ENCODE data around the gene SPAG9. TPM values are rescaled to one million over a fixed set of nuclear protein-coding genes. Genes with fewer than 3 reads are reported as not detected.

The SPAG9 gene
- polyA plus RNA-seq, 1 donor from 2014 or later: 201 TPM

DNA sequence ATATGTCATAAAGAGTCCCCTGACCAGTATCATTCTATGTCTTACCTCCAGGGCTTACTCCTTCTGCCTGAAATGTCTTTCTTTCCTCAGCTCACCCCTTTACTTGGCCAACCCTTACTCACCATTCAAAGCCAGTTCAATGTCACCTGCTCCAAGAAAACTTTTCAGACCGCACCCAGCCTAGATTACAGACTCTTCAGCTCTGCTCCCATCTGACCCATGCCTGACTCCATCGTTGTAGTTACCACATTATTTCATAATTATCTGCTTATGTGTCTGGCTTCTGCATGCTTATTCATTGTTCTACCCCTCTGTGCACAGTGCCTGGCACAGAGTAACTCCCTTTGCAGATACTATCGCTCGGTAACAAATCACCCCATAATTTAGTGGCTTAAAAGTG is 192.0 kb downstream of the SPAG9 start:
- H3K9me2 ChIP-seq (ENCODE audit: insufficient read depth, low read length): no peaks in the 10 kb centered on the region
- no peak overlapping the region for H3K27ac ChIP-seq (ENCODE audit: low read length)
- TF ChIP-seq, protein P1, sequence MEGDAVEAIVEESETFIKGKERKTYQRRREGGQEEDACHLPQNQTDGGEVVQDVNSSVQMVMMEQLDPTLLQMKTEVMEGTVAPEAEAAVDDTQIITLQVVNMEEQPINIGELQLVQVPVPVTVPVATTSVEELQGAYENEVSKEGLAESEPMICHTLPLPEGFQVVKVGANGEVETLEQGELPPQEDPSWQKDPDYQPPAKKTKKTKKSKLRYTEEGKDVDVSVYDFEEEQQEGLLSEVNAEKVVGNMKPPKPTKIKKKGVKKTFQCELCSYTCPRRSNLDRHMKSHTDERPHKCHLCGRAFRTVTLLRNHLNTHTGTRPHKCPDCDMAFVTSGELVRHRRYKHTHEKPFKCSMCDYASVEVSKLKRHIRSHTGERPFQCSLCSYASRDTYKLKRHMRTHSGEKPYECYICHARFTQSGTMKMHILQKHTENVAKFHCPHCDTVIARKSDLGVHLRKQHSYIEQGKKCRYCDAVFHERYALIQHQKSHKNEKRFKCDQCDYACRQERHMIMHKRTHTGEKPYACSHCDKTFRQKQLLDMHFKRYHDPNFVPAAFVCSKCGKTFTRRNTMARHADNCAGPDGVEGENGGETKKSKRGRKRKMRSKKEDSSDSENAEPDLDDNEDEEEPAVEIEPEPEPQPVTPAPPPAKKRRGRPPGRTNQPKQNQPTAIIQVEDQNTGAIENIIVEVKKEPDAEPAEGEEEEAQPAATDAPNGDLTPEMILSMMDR (IDR thresholded peaks at IDR 0.05; ENCODE audit: poor library complexity, severe bottlenecking): no peak
- TF ChIP-seq SMC3 (conservative IDR thresholded peaks at IDR 0.05; ENCODE audit: poor library complexity) (no peak), EP300 (conservative IDR thresholded peaks at IDR 0.05; ENCODE audit: poor library complexity, severe bottlenecking) (no peak), POLR2AphosphoS5 (IDR thresholded peaks at IDR 0.05) (no peak), EZH2 (IDR thresholded peaks at IDR 0.05; ENCODE audit: borderline replicate concordance, insufficient read depth, low read length, poor library complexity, severe bottlenecking) (no peak), RAD21 (conservative IDR thresholded peaks at IDR 0.05) (no peak)
- no peaks in the 10 kb centered on the region for H3K79me2 ChIP-seq (replicated peaks; ENCODE audit: insufficient read depth, low read length)
- no peak overlapping the region for H3K4me3 ChIP-seq (ENCODE audit: low read length)
- no peak overlapping the region for H3K9ac ChIP-seq (ENCODE audit: low read length)
- no peaks in the 10 kb centered on the region for H4K20me1 ChIP-seq (ENCODE audit: insufficient read depth)
- no peaks in the 10 kb centered on the region for H3K27me3 ChIP-seq (ENCODE audit: insufficient read depth, low read depth, low read length)
- H3K36me3 ChIP-seq (ENCODE audit: insufficient read depth, low read length): no peaks in the 10 kb centered on the region
- no peaks in the 10 kb centered on the region for H3K9me3 ChIP-seq (ENCODE audit: low read length)
- no peak overlapping the region for H2AFZ ChIP-seq (ENCODE audit: low read depth, low read length)
- H3F3A ChIP-seq (ENCODE audit: insufficient read depth, low read length, poor library complexity, severe bottlenecking): no peaks in the 10 kb centered on the region
- no peak overlapping the region for H3K4me2 ChIP-seq (ENCODE audit: low read length)

DNA sequence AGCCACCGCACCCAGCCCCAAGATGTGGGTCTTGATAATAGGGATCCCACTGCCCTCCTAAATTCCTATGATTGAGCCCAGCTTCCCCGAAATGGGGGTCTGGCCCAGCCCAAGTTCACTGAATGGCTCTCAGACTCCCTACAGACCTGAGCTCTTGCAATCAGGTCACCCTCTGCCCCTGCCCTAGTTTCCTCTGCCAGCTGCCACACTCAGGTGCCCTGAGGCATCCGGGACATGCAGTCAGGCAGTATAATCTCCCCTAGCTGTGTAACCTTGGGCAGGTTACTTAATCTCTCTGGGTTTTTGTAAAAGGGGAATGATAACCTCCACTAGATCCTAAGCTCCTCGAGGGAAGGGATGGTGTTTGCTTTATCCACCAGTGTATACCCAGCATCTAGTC is 193.4 kb downstream of the SPAG9 start:
- H3K9me2 ChIP-seq (ENCODE audit: insufficient read depth, low read length): no peaks in the 10 kb centered on the region
- no peaks in the 10 kb centered on the region for H3K36me3 ChIP-seq (ENCODE audit: insufficient read depth, low read length)
- H3K4me2 ChIP-seq (ENCODE audit: low read length): no peak overlapping the region
- no peak overlapping the region for H2AFZ ChIP-seq (ENCODE audit: low read depth, low read length)
- no peak overlapping the region for H3K4me3 ChIP-seq (ENCODE audit: low read length)
- H3K9ac ChIP-seq (ENCODE audit: low read length): no peak overlapping the region
- H3F3A ChIP-seq (ENCODE audit: insufficient read depth, low read length, poor library complexity, severe bottlenecking): no peaks in the 10 kb centered on the region
- no peaks in the 10 kb centered on the region for H3K79me2 ChIP-seq (replicated peaks; ENCODE audit: insufficient read depth, low read length)
- no peaks in the 10 kb centered on the region for H3K9me3 ChIP-seq (ENCODE audit: low read length)
- TF ChIP-seq RAD21 (conservative IDR thresholded peaks at IDR 0.05): no peak
- no peak for TF ChIP-seq SMC3 (conservative IDR thresholded peaks at IDR 0.05; ENCODE audit: poor library complexity)
- TF ChIP-seq, protein P1 (IDR thresholded peaks at IDR 0.05; ENCODE audit: poor library complexity, severe bottlenecking): no peak
- H4K20me1 ChIP-seq (ENCODE audit: insufficient read depth): no peaks in the 10 kb centered on the region
- no peaks in the 10 kb centered on the region for H3K27me3 ChIP-seq (ENCODE audit: insufficient read depth, low read depth, low read length)
- H3K27ac ChIP-seq (ENCODE audit: low read length): no peak overlapping the region

DNA sequence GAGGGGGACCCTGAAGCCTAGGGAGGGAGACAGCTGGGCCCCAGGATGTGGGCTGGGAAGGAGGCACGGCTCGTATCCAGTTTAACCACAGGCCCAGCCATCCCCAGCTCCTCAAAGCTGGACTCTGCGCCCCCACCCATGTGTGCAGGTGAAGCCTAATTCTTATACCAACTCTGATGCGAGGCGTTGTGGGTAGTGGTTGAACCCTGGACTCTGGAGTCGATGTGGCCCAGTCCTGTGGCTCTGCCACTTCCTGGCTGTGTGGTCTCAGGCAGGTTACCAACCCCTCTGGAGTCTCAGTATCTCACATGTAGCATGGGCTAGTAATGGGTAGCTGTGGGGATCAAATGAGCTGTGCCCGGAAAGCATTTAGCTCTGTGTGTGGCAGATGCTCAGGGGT is 194.1 kb downstream of the SPAG9 start:
- Histone ChIP-seq H3K4me3 (ENCODE audit: low read length) (no peak overlapping the region), H4K20me1 (ENCODE audit: insufficient read depth) (no peaks in the 10 kb centered on the region), H2AFZ (ENCODE audit: low read depth, low read length) (no peak overlapping the region), H3K79me2 (replicated peaks; ENCODE audit: insufficient read depth, low read length) (no peaks in the 10 kb centered on the region), H3F3A (ENCODE audit: insufficient read depth, low read length, poor library complexity, severe bottlenecking) (no peaks in the 10 kb centered on the region), H3K4me2 (ENCODE audit: low read length) (no peak overlapping the region), H3K27me3 (ENCODE audit: insufficient read depth, low read depth, low read length) (no peaks in the 10 kb centered on the region), H3K9me2 (ENCODE audit: insufficient read depth, low read length) (no peaks in the 10 kb centered on the region), H3K9me3 (ENCODE audit: low read length) (no peaks in the 10 kb centered on the region), H3K36me3 (ENCODE audit: insufficient read depth, low read length) (no peaks in the 10 kb centered on the region), H3K27ac (ENCODE audit: low read length) (no peak overlapping the region), H3K9ac (ENCODE audit: low read length) (no peak overlapping the region)
- no peak for TF ChIP-seq EZH2 (IDR thresholded peaks at IDR 0.05; ENCODE audit: borderline replicate concordance, insufficient read depth, low read length, poor library complexity, severe bottlenecking)
- TF ChIP-seq MXI1 (conservative IDR thresholded peaks at IDR 0.05; ENCODE audit: poor library complexity, severe bottlenecking): no peak
- TF ChIP-seq, protein P2, sequence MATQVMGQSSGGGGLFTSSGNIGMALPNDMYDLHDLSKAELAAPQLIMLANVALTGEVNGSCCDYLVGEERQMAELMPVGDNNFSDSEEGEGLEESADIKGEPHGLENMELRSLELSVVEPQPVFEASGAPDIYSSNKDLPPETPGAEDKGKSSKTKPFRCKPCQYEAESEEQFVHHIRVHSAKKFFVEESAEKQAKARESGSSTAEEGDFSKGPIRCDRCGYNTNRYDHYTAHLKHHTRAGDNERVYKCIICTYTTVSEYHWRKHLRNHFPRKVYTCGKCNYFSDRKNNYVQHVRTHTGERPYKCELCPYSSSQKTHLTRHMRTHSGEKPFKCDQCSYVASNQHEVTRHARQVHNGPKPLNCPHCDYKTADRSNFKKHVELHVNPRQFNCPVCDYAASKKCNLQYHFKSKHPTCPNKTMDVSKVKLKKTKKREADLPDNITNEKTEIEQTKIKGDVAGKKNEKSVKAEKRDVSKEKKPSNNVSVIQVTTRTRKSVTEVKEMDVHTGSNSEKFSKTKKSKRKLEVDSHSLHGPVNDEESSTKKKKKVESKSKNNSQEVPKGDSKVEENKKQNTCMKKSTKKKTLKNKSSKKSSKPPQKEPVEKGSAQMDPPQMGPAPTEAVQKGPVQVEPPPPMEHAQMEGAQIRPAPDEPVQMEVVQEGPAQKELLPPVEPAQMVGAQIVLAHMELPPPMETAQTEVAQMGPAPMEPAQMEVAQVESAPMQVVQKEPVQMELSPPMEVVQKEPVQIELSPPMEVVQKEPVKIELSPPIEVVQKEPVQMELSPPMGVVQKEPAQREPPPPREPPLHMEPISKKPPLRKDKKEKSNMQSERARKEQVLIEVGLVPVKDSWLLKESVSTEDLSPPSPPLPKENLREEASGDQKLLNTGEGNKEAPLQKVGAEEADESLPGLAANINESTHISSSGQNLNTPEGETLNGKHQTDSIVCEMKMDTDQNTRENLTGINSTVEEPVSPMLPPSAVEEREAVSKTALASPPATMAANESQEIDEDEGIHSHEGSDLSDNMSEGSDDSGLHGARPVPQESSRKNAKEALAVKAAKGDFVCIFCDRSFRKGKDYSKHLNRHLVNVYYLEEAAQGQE (IDR thresholded peaks at IDR 0.05; ENCODE audit: borderline replicate concordance): no peak
- TF ChIP-seq POLR2AphosphoS5 (IDR thresholded peaks at IDR 0.05): no peak
- TF ChIP-seq RAD21 (conservative IDR thresholded peaks at IDR 0.05): no peak
- TF ChIP-seq, protein P1 (IDR thresholded peaks at IDR 0.05; ENCODE audit: poor library complexity, severe bottlenecking): no peak
- TF ChIP-seq EP300 (conservative IDR thresholded peaks at IDR 0.05; ENCODE audit: poor library complexity, severe bottlenecking): no peak

Measured in neural cell (in vitro differentiated cells).